ENCODE measurements around the gene MT2A.
"Not testable (repeated sequence)": the region's sequence is repeated elsewhere in the genome, so short reads cannot be mapped to it uniquely, and the experiment has no call there.

Gene MT2A

GRCh38 chr16:56621665-56622445 lies 13.5 kb downstream of the MT2A start:
- not testable (repeated sequence) for DNase-seq (ENCODE audit: low read depth)

- not testable (repeated sequence) for DNase-seq (ENCODE audit: low read depth)
Measured at GRCh38 chr16:56623184-56623583, 14.8 kb downstream of the MT2A start.

GRCh38 chr16:56623637-56624036 lies 15.3 kb downstream of the MT2A start:
- DNase-seq (ENCODE audit: low read depth): no peak

- no peak for DNase-seq (ENCODE audit: low read depth)
Measured at GRCh38 chr16:56625140-56625942, 17.0 kb downstream of the MT2A start, which contains the start of gene MT1E. Gene MT1E (plus strand): TSS chr16:56625781. CDS start chr16:56625852, 71 bp downstream.

GRCh38 chr16:56625943-56626654 lies 17.7 kb downstream of the MT2A start:
- no peak for DNase-seq (ENCODE audit: low read depth)

GRCh38 chr16:56626685-56627084 lies 18.3 kb downstream of the MT2A start:
- no peak for DNase-seq (ENCODE audit: low read depth)

GRCh38 chr16:56628486-56629350 lies 20.3 kb downstream of the MT2A start:
- DNase-seq (ENCODE audit: low read depth): no peak

GRCh38 chr16:56629531-56629930 lies 21.1 kb downstream of the MT2A start:
- DNase-seq (ENCODE audit: low read depth): no peak

GRCh38 chr16:56630134-56630533 lies 21.8 kb downstream of the MT2A start:
- no peak for DNase-seq (ENCODE audit: low read depth)

- DNase-seq (ENCODE audit: low read depth): no peak
Measured at GRCh38 chr16:56631197-56631596, 22.8 kb downstream of the MT2A start.

- DNase-seq (ENCODE audit: low read depth): no peak
Measured at GRCh38 chr16:56631832-56632155, 23.4 kb downstream of the MT2A start.

GRCh38 chr16:56632156-56632847 lies 23.9 kb downstream of the MT2A start, which contains the start of gene MT1M:
Gene MT1M (plus strand): TSS chr16:56632659. CDS start chr16:56632732, 73 bp downstream.
- DNase-seq (ENCODE audit: low read depth): no peak

- no peak for DNase-seq (ENCODE audit: low read depth)
Measured at GRCh38 chr16:56632848-56633365, 24.5 kb downstream of the MT2A start.

GRCh38 chr16:56633535-56633934 lies 25.2 kb downstream of the MT2A start:
- DNase-seq (ENCODE audit: low read depth): no peak

GRCh38 chr16:56634715-56635440 lies 26.5 kb downstream of the MT2A start:
- DNase-seq (ENCODE audit: low read depth): no peak

- DNase-seq (ENCODE audit: low read depth): no peak
Measured at GRCh38 chr16:56635441-56635967, 27.1 kb downstream of the MT2A start.

- DNase-seq (ENCODE audit: low read depth): no peak
Measured at GRCh38 chr16:56636616-56637413, 28.4 kb downstream of the MT2A start.

- DNase-seq (ENCODE audit: low read depth): no peak
Measured at GRCh38 chr16:56637814-56638750, 29.7 kb downstream of the MT2A start, which contains the start of gene MT1A. Gene MT1A (plus strand): TSS chr16:56638666. CDS start chr16:56638739, 73 bp downstream.
